T47D (cell line): Measurements from ENCODE around the gene ERC1.
"Not testable (repeated sequence)": the region's sequence is repeated elsewhere in the genome, so short reads cannot be mapped to it uniquely, and the experiment has no call there.

Experiments
- DNase-seq, 2 experiments: peaks; one replicate each; pipeline versions ENCODE4 v3.0.0 to v3.0.0-alpha.2; 2011 to 2012; ENCODE audit warnings: low read depth in 1 of 2, low spot score in 1 of 2
- JUND ChIP-seq: IDR thresholded peaks from 2 replicates; pipeline ENCODE4 v1.6.1; 2012; ENCODE audit warnings: low read depth
- in situ Hi-C: cut with HindIII; loops from 2 replicates; pipeline ENCODE4 v1.10.0; 2016; ENCODE audit warnings: low sequenced_read_pairs, low pct_unique_long_range_greater_than_20kb

ERC1 gene

DNA sequence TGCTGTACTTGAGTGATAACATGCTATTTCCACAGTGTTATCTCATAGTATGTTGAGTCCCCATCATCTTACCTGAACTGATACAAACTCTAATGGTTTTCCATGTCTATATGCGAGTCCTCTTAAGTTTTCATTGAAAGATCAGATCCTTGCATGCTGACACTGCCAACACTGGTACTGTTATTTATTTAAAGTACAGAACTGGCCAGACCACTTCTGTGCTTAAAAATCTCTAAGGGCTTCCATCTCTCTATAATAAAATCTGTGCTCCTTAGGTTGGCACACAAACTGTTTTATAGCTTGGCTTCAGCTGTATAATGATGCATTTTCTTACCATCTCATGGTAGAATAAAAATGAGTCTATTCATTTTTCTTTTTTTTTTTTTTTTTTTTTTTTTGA, 188.1 kb downstream of the ERC1 start:
- in situ Hi-C loops: no loop called here
- TF ChIP-seq JUND: no peak
- DNase-seq: no peak

DNA sequence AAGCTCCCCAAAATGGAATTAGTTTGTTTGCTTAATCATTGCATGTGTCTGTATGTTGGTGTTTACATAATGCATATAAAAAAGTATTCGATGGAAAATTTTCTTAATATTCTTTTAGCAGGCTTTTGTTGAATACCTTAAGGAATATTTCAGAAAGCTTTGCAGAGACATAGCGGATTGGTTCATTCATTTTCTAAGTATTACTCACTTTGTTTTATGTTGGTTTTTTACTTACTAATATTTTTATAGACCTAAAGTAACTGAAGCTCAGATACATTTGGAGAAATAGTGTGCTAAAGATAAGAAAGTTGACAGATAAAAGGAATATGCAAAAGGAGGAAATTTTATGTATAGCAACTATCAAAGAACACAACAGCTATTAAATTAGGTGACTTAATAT, 191.0 kb downstream of the ERC1 start:
- TF ChIP-seq JUND: no peak

GRCh38 chr12:1184402-1184801, 193.4 kb downstream of the ERC1 start:
- TF ChIP-seq JUND: no peak
- no peak for DNase-seq
- in situ Hi-C loops: no loop called here

More for the DNA sequence above, 191.0 kb downstream of the ERC1 start:
- no peak for DNase-seq
- in situ Hi-C loops: no loop called here

- TF ChIP-seq JUND: no peak
- no peak for DNase-seq
- in situ Hi-C loops: no loop called here
These were observed 194.6 kb downstream of the ERC1 start for GRCh38 chr12:1185460-1186182.

- no peak for TF ChIP-seq JUND
- in situ Hi-C loops: no loop called here
- DNase-seq: no peak
These were observed 195.3 kb downstream of the ERC1 start for GRCh38 chr12:1186298-1186697.

DNA sequence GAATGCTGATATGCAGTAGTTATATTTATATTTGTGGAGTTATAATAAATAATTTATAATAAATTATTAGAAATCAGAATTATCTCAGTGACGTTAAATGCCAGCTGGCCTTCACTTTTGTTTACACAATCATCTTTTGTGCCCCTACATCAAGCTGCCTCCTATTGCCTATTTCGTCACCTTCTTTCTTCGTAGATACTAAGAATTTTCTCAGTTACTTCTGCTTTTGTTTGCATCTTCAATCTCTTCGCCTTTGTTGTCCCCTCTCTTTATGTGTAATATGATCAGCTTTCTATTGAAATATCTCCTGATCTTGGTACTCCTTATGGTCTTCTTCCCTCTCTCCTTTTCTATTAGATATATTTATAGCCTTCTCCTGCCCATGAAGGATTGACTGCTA, 197.0 kb downstream of the ERC1 start:
- in situ Hi-C loops: no loop called here
- TF ChIP-seq JUND: no peak
- no peak for DNase-seq

DNA sequence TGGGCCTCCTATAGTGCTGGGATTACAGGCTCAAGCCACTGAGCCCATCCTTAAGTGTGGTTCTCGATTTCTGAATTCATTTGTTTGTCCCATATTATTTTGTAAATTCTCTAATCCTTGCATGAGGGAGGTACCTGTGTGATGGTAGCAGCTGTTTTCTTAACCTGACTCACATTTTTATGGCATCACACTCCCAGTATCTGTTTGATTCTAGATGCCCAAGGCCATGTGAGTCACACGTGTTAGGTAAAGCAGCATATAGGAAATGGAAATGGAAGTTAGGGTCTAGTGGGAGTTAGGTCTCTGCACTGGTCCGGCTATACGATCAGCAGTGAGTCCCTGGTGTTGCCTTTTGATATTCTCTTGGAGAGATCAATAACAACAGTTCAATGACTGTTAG, 198.1 kb downstream of the ERC1 start:
- TF ChIP-seq JUND: no peak
- in situ Hi-C loops: no loop called here
- DNase-seq: no peak

DNA sequence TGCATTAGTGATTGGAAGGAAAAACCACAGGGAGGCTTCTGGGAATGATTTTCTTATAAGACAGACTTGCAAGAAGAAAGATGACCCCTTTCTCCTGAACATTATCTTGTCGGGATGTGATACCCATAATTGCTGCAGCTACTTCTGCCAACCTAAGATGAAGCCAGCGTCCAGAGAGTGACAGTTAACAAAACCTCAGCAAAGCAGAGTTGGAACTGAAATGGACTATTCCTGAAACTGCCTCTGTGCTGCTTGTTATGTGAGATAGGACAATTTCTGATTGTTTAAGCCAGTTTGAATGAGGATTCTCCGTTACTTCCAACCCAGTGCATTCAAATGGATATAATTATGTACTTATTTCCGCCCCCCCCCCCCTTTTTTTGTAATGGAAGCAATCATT, 204.5 kb downstream of the ERC1 start:
- in situ Hi-C loops: no loop called here
- DNase-seq: no peak
- TF ChIP-seq JUND: no peak

- no peak for TF ChIP-seq JUND
- no peak for DNase-seq
- in situ Hi-C loops: no loop called here
These were observed 206.4 kb downstream of the ERC1 start for GRCh38 chr12:1197264-1198018.

DNA sequence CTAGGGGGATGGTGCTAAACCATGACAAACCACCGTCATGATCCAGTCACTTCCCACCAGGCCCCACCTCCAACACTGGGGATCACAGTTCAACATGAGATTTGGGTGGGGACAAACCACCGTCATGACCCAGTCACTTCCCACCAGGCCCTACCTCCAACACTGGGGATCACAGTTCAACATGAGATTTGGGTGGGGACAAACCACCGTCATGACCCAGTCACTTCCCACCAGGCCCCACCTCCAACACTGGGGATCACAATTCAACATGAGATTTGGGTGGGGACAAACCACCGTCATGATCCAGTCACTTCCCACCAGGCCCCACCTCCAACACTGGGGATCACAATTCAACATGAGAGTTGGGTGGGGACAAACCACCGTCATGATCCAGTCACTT, 207.8 kb downstream of the ERC1 start:
- DNase-seq, in situ Hi-C loops: not testable (repeated sequence)

DNA sequence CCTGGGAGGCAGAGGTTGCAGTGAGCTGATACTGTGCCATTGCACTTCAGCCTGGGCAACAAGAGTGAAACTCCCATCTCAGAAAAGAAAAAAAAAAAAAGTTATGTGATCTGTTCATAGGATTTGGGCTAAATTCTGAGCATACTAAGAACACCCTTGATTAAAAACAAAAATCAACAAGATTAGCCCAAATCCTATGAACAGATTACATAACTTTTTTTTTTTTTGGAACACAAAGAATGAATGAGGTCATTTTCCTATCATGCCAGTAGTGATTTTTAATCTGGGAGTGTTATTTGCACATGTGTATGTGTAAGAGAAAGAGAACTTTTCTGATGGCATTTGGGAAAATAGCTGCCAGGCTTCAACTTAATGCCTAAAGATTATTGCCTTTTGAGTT, 208.7 kb downstream of the ERC1 start:
- TF ChIP-seq JUND: no peak
- in situ Hi-C loops: no loop called here
- no peak for DNase-seq

DNA sequence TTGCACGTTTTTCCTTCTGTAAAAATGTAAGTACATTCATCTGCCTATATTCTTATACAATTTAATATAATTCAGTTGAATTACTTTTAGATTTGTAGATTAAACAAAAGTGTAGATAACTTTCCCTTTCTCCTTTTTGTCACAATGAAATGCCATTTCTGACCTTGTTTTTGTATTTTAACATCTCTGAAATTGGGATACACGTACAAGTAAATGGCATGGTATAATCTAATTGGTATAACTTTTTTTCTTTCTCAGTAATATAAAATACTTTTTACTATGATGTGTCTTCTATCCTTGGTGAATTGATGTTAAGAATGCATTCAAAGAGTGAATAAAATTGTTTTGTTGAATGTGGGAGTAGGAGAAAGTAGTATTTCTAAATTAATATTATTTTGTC, 210.0 kb downstream of the ERC1 start:
- TF ChIP-seq JUND: no peak
- no peak for DNase-seq
- in situ Hi-C loops: no loop called here

- in situ Hi-C loops: no loop called here
- no peak for TF ChIP-seq JUND
These were observed 210.9 kb downstream of the ERC1 start for GRCh38 chr12:1201886-1202285.

GRCh38 chr12:1203735-1204019, 212.7 kb downstream of the ERC1 start:
- TF ChIP-seq JUND: no peak
- no peak for DNase-seq
- in situ Hi-C loops: no loop called here

More at GRCh38 chr12:1201886-1202285, 210.9 kb downstream of the ERC1 start:
- no peak for DNase-seq
